NCI-H1417 (cell line): Measurements from ENCODE around the gene HACD1.
A peak's percentile ranks its signal among the peaks of the same experiment; 100 is the strongest.
"Not testable (repeated sequence)": the region's sequence is repeated elsewhere in the genome, so short reads cannot be mapped to it uniquely, and the experiment has no call there.

Experiments
- DNase-seq, 3 experiments: peaks; one replicate each; lab custom pipeline; 2025; lab: John Stamatoyannopoulos, UW

HACD1 gene

GRCh38 chr10:17643339-17643754 lies 26.2 kb upstream of the HACD1 start:
- DNase-seq = peak in 1 of 3 experiments; percentile 92

- DNase-seq = no peak
These were observed 23.2 kb upstream of the HACD1 start for GRCh38 chr10:17640331-17640816.

GRCh38 chr10:17637869-17638268 lies 20.7 kb upstream of the HACD1 start:
- no peak for DNase-seq

GRCh38 chr10:17633353-17633752 lies 16.2 kb upstream of the HACD1 start:
- no peak for DNase-seq

GRCh38 chr10:17632590-17632989 lies 15.4 kb upstream of the HACD1 start:
- DNase-seq = not testable (repeated sequence)

- no peak for DNase-seq
These were observed 9.5 kb upstream of the HACD1 start for GRCh38 chr10:17626656-17627055.

GRCh38 chr10:17624996-17625395 lies 7.8 kb upstream of the HACD1 start:
- no peak for DNase-seq

GRCh38 chr10:17622061-17622460 lies 4.9 kb upstream of the HACD1 start:
- DNase-seq = no peak

GRCh38 chr10:17616403-17617030 lies 657 bp downstream of the HACD1 start:
- DNase-seq = peak in 2 of 3 experiments; percentile 66 to 75

- no peak for DNase-seq
These were observed 7.6 kb downstream of the HACD1 start for GRCh38 chr10:17609523-17610079.

GRCh38 chr10:17607603-17608332 lies 9.4 kb downstream of the HACD1 start:
- peak; percentile 7 to 63 (median 33) for DNase-seq

GRCh38 chr10:17607060-17607459 lies 10.1 kb downstream of the HACD1 start:
- no peak for DNase-seq

- no peak for DNase-seq
These were observed 10.6 kb downstream of the HACD1 start for GRCh38 chr10:17606547-17607040.

- DNase-seq = no peak
These were observed 11.2 kb downstream of the HACD1 start for GRCh38 chr10:17605936-17606335.

GRCh38 chr10:17599089-17599488 lies 18.1 kb downstream of the HACD1 start:
- peak in 1 of 3 experiments; percentile 60 for DNase-seq

- DNase-seq = no peak
These were observed 19.8 kb downstream of the HACD1 start for GRCh38 chr10:17597386-17597785.

GRCh38 chr10:17590969-17591645 lies 26.1 kb downstream of the HACD1 start:
- DNase-seq = no peak

GRCh38 chr10:17589316-17589715 lies 27.9 kb downstream of the HACD1 start:
- not testable (repeated sequence) for DNase-seq

GRCh38 chr10:17588420-17588819 lies 28.8 kb downstream of the HACD1 start:
- DNase-seq = no peak

- DNase-seq = not testable (repeated sequence)
These were observed 29.9 kb downstream of the HACD1 start for GRCh38 chr10:17587321-17587720.

- no peak for DNase-seq
These were observed 30.3 kb downstream of the HACD1 start for GRCh38 chr10:17586821-17587234.

GRCh38 chr10:17585016-17585415 lies 32.2 kb downstream of the HACD1 start:
- DNase-seq = no peak
